Superior temporal gyrus (tissue), 1 donor: ENCODE measurements around the gene GNAT1.

ENCODE experiments used
- DNase-seq: peaks from one replicate; pipeline ENCODE4 v3.0.0-alpha.2; 2016; ENCODE audit errors: extremely low spot score

Gene GNAT1

DNA sequence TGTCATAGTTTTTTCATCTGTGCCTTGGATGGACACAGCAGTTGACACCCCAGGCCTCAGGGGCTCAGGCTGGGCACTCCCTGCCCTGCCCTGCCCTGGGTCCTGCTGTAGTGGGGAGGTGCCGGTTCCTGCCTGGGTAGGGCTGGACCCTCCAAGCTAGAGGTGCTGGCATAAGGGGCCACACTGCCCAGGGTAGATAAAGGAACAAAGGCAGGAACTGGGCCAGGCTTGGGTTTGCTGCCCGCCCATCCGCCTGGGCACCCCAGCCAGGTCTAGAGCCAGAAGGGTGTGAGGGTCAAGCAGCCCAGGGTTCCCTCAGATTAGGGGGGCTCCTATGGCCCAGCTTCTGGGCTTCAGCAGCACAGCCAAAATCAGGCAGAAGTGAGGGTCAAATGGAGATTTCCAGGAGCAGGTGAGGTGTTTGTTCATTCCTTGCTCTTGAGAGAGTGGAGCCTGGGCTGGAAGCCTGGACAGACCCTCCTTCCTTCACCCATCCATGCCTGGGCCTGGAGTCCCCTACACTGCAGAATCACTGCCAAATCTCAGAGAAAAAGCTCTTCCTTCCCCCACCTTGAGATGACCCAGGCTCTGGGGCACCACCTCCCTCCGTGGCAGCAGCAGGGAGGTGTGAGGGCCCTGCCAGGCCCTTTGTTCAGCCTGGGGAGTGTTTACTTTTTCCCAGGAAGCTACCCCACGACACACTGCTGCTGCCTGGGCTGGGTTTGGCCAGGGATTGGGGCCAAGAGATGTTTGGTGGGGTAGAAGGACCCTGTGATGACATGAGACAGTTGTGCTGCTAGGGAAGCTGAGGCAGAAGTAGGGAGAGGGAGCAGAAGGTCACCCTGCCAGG is 29.2 kb upstream of the GNAT1 start:
- no peak for DNase-seq

DNA sequence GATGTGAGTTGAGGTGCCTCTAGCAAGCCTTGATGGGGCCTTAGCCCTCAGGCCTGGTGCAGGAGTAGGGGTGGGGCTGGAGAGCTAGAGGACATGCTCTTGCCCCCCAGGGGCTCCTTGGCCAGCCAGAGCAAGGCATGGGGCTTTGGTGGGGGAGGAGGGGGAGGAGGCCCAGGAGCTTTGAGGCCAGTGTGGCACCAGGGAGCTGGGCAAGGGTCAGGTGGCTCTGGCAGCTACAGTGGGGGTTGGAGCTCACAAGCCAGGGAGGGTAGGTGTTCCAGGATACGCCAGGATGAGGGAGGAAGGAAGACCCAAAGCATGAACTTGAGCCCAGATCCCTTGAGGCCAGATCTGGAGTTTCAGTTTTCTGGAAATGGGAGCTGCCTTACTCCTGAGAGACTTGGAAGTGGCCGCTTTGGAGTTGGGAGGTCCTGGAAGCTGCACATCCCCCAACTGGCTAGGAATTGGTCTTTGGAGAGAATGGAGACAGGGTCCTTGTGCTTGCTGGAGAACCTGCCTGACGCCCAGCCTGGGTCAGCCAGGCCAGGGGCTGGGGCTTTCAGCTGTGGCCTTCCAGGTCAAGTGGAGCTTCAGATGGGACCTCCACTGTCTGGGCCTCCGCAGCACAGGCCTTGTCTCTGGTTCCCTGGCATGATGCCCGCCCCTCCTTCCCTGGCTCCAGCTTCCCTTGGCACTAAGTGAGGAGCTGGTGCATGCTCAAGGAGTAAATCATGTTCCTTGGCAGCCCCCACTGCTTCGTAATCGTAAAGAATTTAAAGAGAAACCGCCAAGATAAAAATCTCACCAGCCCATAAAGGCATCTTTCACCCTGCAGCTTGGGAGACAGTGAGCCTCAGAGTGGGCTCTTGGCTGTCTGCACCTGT is 27.6 kb upstream of the GNAT1 start:
- DNase-seq, result peak; percentile 67

DNA sequence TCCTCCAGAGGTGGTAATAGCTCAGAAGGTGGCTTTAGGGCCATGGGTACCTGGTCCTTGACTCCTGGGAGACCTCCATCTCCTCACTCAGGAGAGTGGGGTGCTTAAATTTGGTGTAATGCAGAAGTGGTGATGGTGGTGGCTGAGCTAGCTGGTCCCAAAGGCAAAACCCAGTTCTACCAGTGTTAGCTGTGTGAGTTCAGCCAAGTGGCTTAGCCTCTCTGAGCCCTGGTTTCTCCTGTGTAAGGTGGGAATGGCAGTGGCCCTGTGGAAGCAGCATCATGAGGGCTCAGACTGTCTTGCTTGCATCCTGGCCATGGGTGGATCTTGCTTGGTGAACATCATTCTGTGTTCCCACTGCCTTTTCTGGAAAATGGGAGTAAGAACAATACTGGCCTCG is 26.9 kb upstream of the GNAT1 start:
- DNase-seq, result no peak

DNA sequence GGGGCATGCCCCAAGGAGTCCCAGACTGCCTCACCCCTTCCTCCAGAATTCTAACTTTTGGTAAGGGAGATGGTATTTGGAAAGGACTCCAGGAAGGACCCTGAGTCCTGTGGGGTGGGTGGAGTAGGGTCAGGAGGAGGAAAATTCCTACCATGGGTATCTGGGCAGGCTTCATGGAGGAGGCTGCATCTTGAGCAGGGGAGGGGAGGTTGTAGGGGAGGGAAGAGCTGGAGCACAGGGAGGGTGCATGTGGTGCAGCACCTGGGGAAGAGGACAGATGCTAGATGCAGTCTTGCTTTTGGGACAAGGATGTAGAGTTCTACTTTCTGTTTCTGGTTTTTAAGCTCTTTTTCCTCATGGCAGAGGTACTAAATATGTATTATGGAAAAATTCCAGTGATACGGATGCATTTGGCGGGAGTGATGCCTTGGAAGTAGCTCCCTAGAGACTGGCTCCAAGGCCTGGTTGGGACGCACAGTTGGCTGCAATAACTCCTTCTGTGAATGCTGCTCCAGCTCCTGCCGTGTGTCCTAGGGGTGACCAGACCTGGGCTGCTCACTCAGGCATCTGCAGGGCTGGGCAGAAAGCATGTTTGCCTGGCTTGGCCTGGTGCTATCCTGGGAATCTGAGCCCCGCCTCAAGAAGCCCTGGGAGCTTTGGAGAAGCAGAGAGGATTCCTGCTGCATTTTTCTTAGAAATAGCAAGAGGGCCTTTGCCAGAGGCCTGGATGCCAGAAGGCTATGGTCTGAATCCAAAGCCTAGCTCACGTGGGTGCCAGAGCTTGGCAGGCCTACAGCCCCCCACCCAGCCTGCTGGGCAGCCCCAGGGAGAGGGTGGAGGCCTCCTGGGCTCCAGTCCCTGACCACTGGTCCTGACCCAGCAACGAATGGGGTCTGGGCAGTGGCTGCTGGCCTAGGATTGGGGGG is 26.2 kb upstream of the GNAT1 start:
- DNase-seq, result peak; percentile 38

DNA sequence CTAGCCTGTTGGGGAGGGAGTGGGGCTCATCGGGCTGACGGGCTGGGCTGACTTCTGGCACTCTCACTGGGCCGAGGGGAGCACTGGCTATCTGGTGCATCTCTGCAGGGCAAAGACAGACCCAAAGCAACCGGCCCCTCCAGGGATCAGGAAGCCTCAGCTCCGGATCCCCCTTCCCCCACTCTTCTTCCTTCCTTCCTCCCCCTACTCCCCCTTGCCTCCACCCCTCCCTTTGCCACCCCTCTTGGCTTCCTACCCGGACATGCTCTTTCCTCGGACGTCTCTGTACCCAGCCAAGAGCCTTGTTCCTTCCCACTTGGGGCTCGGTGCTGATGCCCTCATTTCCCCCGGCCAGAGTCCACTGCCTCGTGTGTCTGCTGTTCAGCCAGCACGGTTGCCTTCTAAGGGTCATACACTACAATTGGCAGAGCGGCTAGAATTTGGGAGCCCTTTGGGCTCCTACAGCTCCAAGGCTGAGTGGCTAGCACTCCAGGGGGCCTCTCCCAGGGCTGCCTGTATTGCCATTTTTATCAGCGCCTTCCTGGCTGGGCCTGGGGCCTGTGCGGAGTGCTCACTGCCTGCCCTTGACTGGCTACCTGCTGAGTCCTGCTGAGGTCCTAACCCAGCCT is 25.4 kb upstream of the GNAT1 start:
- DNase-seq, result no peak

DNA sequence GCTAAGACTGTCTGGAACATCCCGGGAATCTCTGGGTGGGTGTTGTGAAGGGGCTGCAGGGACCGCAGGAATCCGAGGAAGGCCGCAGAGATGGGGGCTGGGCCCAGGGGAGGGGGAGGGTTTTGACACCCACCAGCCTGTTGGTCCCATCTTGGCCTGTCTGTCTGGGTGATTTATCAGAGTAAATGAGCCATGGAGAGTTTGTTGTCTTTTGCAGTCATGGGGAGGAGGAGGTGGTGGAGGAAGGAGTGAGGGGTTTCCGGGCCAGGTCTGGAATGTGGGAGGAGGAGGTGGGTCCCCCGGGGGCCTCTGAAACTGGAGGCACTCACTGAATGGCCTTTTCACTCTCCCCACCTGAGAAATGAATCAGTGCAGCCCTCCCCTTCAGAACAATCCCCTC is 24.8 kb upstream of the GNAT1 start:
- DNase-seq, result no peak

DNA sequence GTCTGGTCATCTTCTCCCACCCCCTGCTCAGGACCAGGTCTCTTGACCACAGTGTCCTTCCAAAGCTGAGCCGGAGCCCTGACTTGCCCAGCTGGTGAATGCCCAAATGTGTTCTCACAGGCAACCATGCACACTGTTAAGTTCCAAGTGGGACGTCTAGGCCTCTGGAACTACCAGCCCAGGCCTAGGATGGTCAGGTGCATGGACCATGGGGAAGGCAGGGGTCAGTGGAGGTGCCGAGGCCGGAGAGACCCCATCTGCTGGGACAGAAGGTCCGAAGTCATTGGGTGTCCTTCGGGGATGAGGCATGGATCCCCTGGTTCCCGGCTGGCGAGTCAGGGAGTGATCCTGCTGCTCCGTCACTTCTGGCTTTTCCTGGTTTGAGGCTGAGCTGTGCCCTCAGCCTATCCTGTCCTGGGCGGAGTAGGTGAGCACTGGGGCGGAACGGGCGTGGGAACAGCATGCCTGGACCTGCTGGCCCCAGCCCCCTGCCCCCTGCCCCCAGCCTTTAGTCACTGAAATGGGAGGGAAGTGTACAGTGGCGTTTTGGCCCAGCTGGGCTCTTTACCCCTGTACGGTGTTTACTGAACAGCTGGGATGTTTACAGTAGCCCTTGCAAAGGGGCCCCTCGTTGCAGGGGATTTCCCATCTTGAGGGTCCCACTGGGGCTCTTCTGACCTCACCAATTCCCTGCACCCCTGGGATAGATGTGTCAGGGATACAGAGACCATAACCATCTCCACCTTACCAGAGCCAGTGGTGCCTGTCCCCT is 24.2 kb upstream of the GNAT1 start:
- DNase-seq, result no peak

DNA sequence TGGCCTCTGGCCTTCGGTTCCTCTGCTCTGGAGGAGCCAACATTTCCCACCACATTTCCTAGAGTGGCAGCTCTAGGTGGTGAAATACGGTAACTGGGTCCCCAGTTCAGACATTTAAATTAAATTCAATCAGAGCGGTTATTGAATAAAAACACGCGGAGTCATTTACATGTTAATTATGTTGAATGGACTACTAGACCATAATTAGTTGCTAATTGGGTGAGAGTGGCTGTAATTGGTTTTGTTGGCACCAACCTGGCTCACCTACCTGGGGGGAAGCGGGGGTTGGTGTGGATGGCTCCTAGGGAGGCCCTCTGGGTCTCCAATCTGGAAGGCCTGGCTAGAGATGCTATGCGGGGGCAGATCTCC is 23.6 kb upstream of the GNAT1 start:
- no peak for DNase-seq

DNA sequence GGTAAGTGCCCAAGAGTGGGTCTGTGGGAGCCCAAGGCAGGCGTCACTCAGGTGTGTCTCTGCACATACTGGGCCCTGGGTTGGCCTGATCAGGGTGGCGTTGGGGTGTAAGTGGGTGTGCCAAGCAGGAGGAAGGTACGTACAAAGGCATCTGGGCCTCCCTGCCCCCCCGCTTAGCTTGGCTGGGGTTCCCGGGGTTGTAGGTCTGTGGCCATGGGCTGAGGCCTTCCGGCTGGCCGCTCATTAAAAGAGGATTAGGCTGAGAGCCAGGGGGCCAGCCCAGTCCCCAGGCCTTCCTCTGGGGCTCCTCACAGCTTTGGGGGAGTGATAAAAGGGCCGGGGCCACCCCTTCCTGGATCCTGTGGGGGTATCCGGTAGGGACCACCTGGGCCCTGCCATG is 23.0 kb upstream of the GNAT1 start:
- no peak for DNase-seq

DNA sequence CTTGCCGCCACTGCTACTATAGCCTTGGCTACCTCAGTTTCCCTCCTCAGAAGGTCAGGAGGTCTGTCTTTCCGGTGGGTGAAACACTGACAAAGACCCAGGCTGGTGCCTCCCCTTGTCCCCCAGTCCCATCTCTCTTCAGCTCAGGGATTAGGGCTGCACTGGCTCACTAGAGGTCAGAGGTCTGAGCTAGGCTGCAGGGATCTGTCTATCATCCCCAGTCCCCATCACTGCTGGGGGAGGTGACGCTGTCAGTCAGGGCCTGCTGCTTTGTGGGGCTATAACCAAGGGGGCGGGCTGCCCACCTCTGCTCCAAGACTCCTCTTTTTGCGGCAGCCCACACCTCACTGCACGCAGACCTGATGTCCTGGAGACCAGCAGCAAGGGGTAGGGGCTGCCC is 22.6 kb upstream of the GNAT1 start:
- no peak for DNase-seq

DNA sequence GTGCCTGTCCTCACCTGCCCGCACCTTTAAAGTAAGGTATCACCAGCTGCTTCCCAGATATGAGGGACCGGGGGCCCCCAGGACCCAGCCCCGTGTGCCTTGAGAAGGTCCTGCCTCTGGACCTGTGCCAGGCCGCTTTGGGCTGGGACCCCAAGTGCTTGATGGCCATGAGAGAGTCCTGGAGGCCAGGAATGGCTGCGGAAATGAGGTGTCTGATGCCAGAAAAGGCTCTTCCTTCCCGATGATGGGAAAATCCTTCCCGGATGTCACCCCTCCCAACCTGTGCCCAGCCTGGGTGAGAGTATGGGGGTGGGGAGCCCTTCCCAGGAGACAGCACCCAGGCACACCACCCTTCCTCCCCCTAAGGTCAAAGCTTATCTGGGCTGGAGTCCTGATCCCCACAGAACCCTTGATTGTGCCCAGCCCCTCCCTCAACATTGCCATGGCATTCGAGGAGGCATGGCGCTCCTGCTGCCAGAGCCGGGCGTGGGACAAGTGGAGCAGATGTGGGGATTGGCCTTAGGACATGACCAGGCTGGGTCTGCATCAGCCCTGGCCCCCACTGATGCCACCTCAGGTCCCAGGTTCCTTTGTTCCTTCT is 22.1 kb upstream of the GNAT1 start:
- DNase-seq, result no peak

DNA sequence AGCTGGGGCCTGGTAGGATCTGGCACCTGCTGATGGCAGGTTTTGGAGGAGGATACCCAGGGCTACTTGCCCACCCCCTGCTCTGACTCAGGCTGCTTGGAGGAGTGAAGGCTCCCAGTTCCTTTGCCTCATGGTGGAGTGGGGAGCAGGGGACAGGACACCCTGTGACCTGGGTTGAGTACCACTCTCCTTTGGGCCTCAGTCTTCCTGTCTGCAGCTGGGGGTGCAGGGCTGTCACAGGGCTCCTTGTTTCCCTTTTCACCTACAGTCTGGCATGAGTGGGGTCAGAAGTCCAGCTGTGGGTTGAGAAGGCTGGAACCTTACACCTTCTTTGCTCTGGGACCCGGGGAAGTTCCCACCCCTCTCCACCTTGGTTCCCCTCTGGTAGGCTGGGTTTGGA is 21.6 kb upstream of the GNAT1 start:
- DNase-seq, result no peak

DNA sequence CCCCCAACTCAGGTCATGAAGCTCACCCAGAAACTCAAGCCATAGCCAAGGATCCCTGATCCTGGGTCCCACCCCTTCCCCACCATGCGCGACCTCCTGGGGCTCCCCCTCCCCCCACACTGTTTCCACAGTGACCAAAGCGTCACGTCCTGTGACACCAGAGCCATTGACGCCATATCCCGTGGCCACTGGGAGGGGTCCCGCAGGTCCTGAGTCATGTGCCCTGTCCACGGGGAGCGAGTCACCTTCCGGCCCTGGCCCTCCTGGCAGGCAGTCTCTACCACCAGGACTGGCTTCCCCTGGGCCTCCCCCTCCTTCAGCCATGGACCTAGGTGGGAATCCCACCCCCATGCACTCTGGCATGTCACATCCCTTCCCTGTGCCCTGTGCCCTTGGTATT is 20.7 kb upstream of the GNAT1 start:
- no peak for DNase-seq

DNA sequence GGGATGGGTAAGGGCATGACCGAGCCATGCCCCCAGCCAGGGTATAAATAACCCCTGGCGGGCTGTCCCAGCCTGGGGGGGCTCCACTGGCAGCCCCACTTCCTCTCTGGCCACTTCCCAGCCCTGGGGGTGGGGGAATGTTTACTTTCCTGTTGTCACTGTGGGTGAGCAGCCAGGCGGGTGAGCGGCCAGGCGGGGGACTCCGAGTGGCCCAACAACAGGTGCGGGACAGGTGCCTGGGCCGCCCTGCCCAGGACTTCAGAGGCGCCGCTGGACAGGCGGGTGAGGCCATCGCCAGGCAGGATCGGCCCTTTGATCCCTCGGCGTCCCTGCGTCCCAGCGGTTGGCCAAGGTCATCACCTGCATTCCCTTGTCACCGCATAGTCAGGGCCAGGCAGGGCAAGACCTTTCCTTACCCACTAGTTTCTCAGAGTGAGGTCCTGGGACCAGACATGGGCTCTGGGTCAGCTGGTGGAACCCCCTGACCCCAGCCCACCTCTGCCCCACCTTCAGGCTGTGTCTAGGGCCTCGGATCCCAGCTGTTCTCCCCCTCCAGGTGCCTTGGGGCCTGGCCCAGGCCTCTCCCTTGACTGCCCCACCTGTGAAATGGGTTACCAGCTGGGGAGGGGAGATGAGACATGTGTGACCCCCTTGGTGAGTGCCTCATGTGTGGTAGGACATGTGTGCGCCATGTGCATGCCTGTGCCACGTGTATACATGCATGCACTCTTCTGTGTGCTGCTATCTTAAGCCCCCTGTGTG is 19.7 kb upstream of the GNAT1 start:
- DNase-seq, result no peak

DNA sequence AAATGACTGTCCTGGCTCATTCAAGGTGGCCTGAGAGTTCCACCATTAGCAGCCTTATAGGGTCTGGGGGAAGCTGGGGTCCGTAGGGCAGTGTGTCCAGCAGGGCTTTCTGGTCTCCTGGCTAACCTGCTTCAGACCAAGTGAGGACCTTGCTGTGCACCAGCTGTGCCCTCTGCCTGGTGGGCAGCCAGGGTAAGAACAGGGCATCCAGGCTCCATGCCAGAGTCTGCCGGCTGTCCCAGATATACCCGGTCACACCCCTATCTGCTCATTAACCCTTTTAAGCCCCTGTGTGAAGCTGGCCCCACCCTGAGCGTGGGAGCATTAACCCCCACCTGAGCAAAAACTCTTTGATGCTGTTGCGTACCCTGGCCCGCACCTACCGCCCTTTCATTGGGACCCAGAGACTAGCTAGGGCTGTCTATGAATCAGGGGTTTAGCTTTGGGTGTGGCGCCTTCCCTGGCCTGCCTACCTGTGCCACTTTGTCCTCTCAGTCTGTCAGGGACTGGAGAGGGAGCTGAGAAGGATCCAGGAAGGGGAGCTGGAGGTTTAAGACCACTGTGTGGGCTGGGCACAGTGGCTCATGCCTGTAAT is 18.7 kb upstream of the GNAT1 start:
- no peak for DNase-seq

DNA sequence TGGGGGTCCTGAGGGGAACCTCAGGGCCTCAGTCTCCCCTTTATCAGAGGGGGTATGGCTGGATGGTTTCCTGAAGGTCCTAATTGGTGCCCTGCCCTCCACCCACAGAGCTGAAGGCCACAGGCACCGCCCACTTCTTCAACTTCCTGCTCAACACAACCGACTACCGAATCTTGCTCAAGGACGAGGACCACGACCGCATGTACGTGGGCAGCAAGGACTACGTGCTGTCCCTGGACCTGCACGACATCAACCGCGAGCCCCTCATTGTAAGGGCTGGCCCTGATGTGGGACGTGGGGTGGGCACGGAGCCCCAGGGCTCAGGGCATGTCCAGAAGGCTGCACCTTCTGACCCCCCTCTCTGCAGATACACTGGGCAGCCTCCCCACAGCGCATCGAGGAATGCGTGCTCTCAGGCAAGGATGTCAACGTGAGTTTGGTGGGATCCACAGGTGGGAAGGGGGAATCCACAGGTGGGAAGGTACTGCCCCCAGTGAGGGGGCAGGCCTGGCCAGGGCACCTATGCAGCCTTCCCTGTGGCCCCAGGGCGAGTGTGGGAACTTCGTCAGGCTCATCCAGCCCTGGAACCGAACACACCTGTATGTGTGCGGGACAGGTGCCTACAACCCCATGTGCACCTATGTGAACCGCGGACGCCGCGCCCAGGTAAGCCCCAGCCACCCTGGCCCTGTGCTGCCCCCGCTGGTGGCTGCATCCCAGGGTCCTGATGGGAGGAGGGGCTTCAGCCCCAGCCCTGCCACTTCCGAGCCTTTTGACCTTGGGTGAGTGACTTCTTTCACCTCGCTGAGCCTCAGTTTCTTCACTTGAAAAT is 17.5 kb upstream of the GNAT1 start:
- DNase-seq, result no peak

DNA sequence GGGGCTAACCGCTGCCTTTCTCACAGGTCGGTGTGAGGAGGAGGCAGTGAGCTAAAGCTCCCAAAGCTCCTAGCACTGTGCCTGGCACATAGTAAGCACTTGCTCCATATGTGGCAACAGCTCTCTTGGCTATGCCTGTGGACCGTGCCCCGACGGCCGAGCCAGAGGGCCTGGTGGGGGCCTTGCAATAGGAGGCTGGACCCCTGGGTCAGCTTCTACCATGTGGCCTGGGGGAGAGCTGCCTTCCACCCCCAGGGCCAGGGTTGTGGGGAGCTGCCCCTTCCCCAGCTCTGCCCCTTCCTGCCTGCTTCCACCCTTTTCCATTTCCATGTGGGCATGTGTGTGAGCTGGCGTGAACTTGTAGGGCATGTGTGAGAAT is 16.9 kb upstream of the GNAT1 start:
- no peak for DNase-seq

DNA sequence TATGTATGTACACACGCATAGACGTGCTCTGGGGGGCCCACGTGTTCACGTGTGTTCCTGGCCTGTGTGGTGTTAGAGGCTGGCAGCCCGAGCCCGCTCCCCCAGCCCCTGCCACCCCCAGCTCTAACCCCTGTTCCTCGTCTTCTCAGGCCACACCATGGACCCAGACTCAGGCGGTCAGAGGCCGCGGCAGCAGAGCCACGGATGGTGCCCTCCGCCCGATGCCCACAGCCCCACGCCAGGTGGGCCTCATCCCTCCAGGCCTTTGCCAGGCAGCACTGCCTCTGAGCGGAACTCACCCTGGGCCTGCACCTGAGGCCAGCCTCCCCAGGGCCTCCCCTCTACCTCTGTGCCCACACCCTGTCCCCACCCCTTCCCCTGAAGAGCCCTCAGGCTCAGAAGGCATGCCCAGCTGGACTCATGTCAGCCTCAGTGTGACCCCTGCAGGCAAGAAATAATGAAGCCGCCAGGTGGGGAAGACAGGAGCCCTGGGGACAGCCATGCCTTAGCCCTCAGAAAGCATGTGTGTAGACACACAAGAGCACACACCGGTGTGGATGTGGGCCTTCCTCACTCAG is 16.4 kb upstream of the GNAT1 start:
- no peak for DNase-seq
